ENCODE measurements around the gene CAVIN1. TPM values are rescaled to one million over a fixed set of nuclear protein-coding genes. Genes with fewer than 3 reads are reported as not detected.
A peak's percentile ranks its signal among the peaks of the same experiment; 100 is the strongest.

CAVIN1 gene
- total RNA-seq, 5 donors from 2014 or later (not counting 1 experiment from before 2014, with no cell fraction given): 0.83 to 2.3 (median 2.1) TPM

DNA sequence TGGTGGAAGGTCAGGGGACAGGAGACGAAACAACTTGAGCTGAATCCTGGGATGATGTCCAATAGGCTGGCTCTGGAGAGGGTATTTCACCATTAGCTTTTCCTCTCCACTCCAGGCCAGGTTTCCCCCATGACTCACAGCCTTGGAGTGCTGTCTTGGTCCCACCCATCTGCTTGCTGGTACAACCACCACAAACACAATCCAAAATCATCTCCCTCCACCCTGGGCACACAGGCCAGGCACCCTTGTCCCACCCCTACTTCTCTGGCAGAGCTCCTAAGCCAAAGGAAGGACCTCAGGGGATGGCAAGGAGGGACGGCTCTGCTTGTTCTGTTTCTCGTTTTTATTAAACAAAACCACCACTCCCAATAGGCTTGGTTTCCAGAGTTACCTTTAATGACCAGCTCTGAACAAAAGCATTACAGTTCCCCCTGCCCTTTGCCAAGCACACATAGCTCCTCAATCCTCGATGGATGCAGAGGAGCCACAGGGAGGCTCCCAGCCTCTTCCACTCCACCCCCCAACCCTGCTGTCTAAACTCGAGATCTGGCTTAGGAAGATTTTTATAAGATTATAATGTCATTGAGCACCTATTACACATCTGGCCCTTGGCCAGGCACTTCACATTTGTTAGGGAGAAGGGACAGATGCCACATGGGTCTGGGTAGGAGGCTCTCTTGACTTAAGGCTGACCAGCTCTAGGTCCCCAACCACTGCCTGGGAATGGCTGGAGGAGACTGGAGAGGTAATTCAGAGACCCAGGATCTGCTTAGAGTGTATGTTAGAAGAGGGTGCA lies 13.3 kb downstream of the CAVIN1 start:
- H3K27ac ChIP-seq (ENCODE audit: low read length): no peak overlapping the region
- H3K36me3 ChIP-seq (ENCODE audit: control insufficient read depth in 2 of 2, extremely low read depth in 1 of 2, insufficient read depth in 1 of 2, low read length in 1 of 2): no peaks in the 10 kb centered on the region
- peaks cover 14 to 21% of the 10 kb centered on the region in 2 experiments for H3K4me1 ChIP-seq (ENCODE audit: control insufficient read depth in 1 of 2, extremely low read depth in 1 of 2, insufficient read depth in 2 of 2, low read length in 2 of 2)
- ATAC-seq (replicated peaks in 1 of 4): no peak
- H3K9me3 ChIP-seq: no peaks in the 10 kb centered on the region
- no peaks in the 10 kb centered on the region for H3K9me3 Mint-ChIP-seq
- H3K27ac Mint-ChIP-seq: peak overlapping the region in 1 of 2 donors; percentile 11
- WGBS (ENCODE audit: insufficient coverage): 80% methylated on average over 1 of the region's 5 CpGs
- DNase-seq: no peak
- H3K27me3 Mint-ChIP-seq: no peaks in the 10 kb centered on the region
- POLR2A ChIA-PET: no interaction called here
- peaks cover 14 to 21% (median 19%) of the 10 kb centered on the region in 3 donors for H3K4me1 Mint-ChIP-seq
- H3K4me3 Mint-ChIP-seq: no peak overlapping the region
- H3K36me3 Mint-ChIP-seq: no peaks in the 10 kb centered on the region
- no peak overlapping the region for H3K4me3 ChIP-seq (ENCODE audit: control insufficient read depth in 1 of 2, extremely low read depth in 1 of 2, low read length in 1 of 2)
- H3K27me3 ChIP-seq (replicated peaks in 1 of 2; ENCODE audit: control insufficient read depth in 2 of 2, extremely low read depth in 1 of 2, insufficient read depth in 2 of 2, low read length in 1 of 2): peaks cover 0 to 9% of the 10 kb centered on the region in 2 experiments
- CTCF ChIA-PET: interaction anchor here in 1 of 2 donors (0.7 to 0.8 kb wide), 2 partner anchors 88 to 964 kb away, joined by 3 read pairs; no protein-coding TSS in a partner anchor

- no peak for ATAC-seq (replicated peaks in 1 of 4)
- peaks cover 7 to 15% (median 12%) of the 10 kb centered on the region in 3 donors for H3K4me1 Mint-ChIP-seq
- Histone ChIP-seq H3K27me3 (replicated peaks in 1 of 2; ENCODE audit: control insufficient read depth in 2 of 2, extremely low read depth in 1 of 2, insufficient read depth in 2 of 2, low read length in 1 of 2) (peaks cover 0 to 18% of the 10 kb centered on the region in 2 experiments), H3K4me1 (ENCODE audit: control insufficient read depth in 1 of 2, extremely low read depth in 1 of 2, insufficient read depth in 2 of 2, low read length in 2 of 2) (peaks cover 8 to 14% of the 10 kb centered on the region in 2 experiments), H3K4me3 (ENCODE audit: control insufficient read depth in 1 of 2, extremely low read depth in 1 of 2, low read length in 1 of 2) (no peak overlapping the region), H3K27ac (ENCODE audit: low read length) (no peak overlapping the region), H3K36me3 (ENCODE audit: control insufficient read depth in 2 of 2, extremely low read depth in 1 of 2, insufficient read depth in 1 of 2, low read length in 1 of 2) (no peaks in the 10 kb centered on the region), H3K9me3 (no peaks in the 10 kb centered on the region)
- H3K27me3 Mint-ChIP-seq: peaks cover 0 to 4% of the 10 kb centered on the region in 2 donors
- H3K27ac Mint-ChIP-seq: no peak overlapping the region
- no peaks in the 10 kb centered on the region for H3K36me3 Mint-ChIP-seq
- WGBS (ENCODE audit: insufficient coverage): no CpG with 5 or more reads among the region's 2 CpGs
- no peaks in the 10 kb centered on the region for H3K9me3 Mint-ChIP-seq
- POLR2A ChIA-PET: interaction anchor here (0.5 to 1.0 kb wide), 4 partner anchors 20 to 176 kb away, joined by 4 to 12 read pairs (median 7); partner anchors contain the start of gene STAT3 (in 1 of the 2)
- CTCF ChIA-PET: interaction anchor here (0.6 to 3.6 kb wide), 7 partner anchors 19 to 94 kb away, joined by 3 to 27 read pairs (median 9); partner anchors contain the start of gene STAT3 (in 1 of the 2)
- no peak for DNase-seq
- no peak overlapping the region for H3K4me3 Mint-ChIP-seq
Observed at GRCh38 chr17:42408061-42408460, 15.0 kb downstream of the CAVIN1 start.

- Histone ChIP-seq H3K9me3 (no peaks in the 10 kb centered on the region), H3K27ac (ENCODE audit: low read length) (no peak overlapping the region), H3K4me1 (ENCODE audit: control insufficient read depth in 1 of 2, extremely low read depth in 1 of 2, insufficient read depth in 2 of 2, low read length in 2 of 2) (peaks cover 9 to 14% of the 10 kb centered on the region in 2 experiments), H3K27me3 (replicated peaks in 1 of 2; ENCODE audit: control insufficient read depth in 2 of 2, extremely low read depth in 1 of 2, insufficient read depth in 2 of 2, low read length in 1 of 2) (peaks cover 0 to 23% of the 10 kb centered on the region in 2 experiments), H3K36me3 (ENCODE audit: control insufficient read depth in 2 of 2, extremely low read depth in 1 of 2, insufficient read depth in 1 of 2, low read length in 1 of 2) (no peaks in the 10 kb centered on the region), H3K4me3 (ENCODE audit: control insufficient read depth in 1 of 2, extremely low read depth in 1 of 2, low read length in 1 of 2) (no peak overlapping the region)
- no peak overlapping the region for H3K4me3 Mint-ChIP-seq
- peaks cover 0 to 4% of the 10 kb centered on the region in 2 donors for H3K27me3 Mint-ChIP-seq
- WGBS (ENCODE audit: insufficient coverage): 50% methylated on average over 1 of the region's 2 CpGs
- no peaks in the 10 kb centered on the region for H3K9me3 Mint-ChIP-seq
- peak in 34 of 35 experiments; percentile 39 to 81 (median 63) for DNase-seq
- ATAC-seq (replicated peaks in 1 of 4): peak; percentile 89 to 94 (median 90)
- H3K27ac Mint-ChIP-seq: peak overlapping the region; percentile 17 to 20
- ChIA-PET POLR2A (interaction anchor here in 1 of 2 donors (0.5 to 1.0 kb wide), 2 partner anchors 19 to 123 kb away, joined by 4 to 6 read pairs; partner anchors contain the start of gene STAT3), CTCF (interaction anchor here (0.6 to 3.6 kb wide), 13 partner anchors 18 to 157 kb away, joined by 3 to 27 read pairs (median 7); partner anchors contain the start of gene STAT3 (in 1 of the 2))
- H3K36me3 Mint-ChIP-seq: no peaks in the 10 kb centered on the region
- H3K4me1 Mint-ChIP-seq: peaks cover 7 to 15% (median 12%) of the 10 kb centered on the region in 3 donors
Observed at GRCh38 chr17:42407289-42407836, 15.7 kb downstream of the CAVIN1 start.

DNA sequence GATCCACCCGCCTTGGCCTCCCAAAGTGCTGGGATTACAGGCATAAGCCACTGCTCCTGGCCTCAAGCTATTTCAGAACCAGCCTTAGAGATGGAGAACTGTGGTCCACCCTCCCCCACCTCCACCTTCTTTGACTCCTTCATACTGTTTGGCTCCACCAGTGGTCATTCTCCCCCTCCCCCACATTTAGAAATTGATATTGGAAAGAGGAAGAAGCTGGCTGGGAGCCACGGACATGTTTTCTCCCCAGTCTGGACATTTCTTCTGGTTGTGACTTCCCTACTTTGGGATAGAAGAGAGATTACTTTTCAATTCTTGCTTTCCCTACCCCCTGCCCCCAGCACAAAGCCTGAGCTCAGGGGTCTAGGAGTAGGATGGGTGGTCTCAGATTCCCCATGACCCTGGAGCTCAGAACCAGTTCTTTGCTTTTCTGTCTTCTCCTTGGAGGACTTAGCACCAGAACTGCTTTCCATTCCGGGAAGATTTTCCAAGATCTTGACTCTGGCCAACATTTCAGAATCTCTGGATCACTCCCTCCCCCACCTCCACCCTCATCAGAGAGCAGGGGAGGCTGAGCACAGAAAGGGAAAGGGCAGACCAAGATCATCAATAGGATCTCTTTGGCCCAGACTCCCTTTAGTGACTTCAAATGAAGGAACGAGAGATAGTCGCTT lies 16.3 kb downstream of the CAVIN1 start:
- Histone ChIP-seq H3K36me3 (ENCODE audit: control insufficient read depth in 2 of 2, extremely low read depth in 1 of 2, insufficient read depth in 1 of 2, low read length in 1 of 2) (no peaks in the 10 kb centered on the region), H3K27me3 (replicated peaks in 1 of 2; ENCODE audit: control insufficient read depth in 2 of 2, extremely low read depth in 1 of 2, insufficient read depth in 2 of 2, low read length in 1 of 2) (peaks cover 0 to 20% of the 10 kb centered on the region in 2 experiments), H3K27ac (ENCODE audit: low read length) (no peak overlapping the region), H3K9me3 (no peaks in the 10 kb centered on the region), H3K4me1 (ENCODE audit: control insufficient read depth in 1 of 2, extremely low read depth in 1 of 2, insufficient read depth in 2 of 2, low read length in 2 of 2) (peaks cover 9 to 14% of the 10 kb centered on the region in 2 experiments), H3K4me3 (ENCODE audit: control insufficient read depth in 1 of 2, extremely low read depth in 1 of 2, low read length in 1 of 2) (no peak overlapping the region)
- Mint-ChIP-seq H3K4me3 (no peak overlapping the region), H3K27ac (peak overlapping the region in 1 of 2 donors; percentile 22), H3K36me3 (no peaks in the 10 kb centered on the region), H3K9me3 (no peaks in the 10 kb centered on the region), H3K27me3 (peaks cover 0 to 4% of the 10 kb centered on the region in 2 donors), H3K4me1 (peaks cover 7 to 15% (median 12%) of the 10 kb centered on the region in 3 donors)
- POLR2A ChIA-PET: interaction anchor here in 1 of 2 donors (0.9 to 1.1 kb wide), 3 partner anchors 18 to 84 kb away, joined by 3 to 9 read pairs (median 4); partner anchors contain the start of gene STAT3
- no peak for DNase-seq
- WGBS (ENCODE audit: insufficient coverage): 94% methylated on average over 3 of the region's 5 CpGs
- CTCF ChIA-PET: interaction anchor here (0.6 to 3.6 kb wide), 22 partner anchors 8 to 184 kb away, joined by 3 to 27 read pairs (median 4); partner anchors contain the start of gene STAT3 (in 1 of the 2)
- no peak for ATAC-seq (replicated peaks in 1 of 4)

- Mint-ChIP-seq H3K36me3 (no peaks in the 10 kb centered on the region), H3K4me1 (peaks cover 7 to 15% (median 12%) of the 10 kb centered on the region in 3 donors), H3K27ac (no peak overlapping the region), H3K4me3 (no peak overlapping the region), H3K27me3 (peaks cover 0 to 4% of the 10 kb centered on the region in 2 donors), H3K9me3 (no peaks in the 10 kb centered on the region)
- POLR2A ChIA-PET: interaction anchor here (0.5 to 1.1 kb wide), 3 partner anchors 17 to 86 kb away, joined by 3 to 9 read pairs (median 4); partner anchors contain the start of gene STAT3 (in 1 of the 2)
- H3K27ac ChIP-seq (ENCODE audit: low read length): no peak overlapping the region
- H3K27me3 ChIP-seq (replicated peaks in 1 of 2; ENCODE audit: control insufficient read depth in 2 of 2, extremely low read depth in 1 of 2, insufficient read depth in 2 of 2, low read length in 1 of 2): peaks cover 0 to 19% of the 10 kb centered on the region in 2 experiments
- peaks cover 9 to 14% of the 10 kb centered on the region in 2 experiments for H3K4me1 ChIP-seq (ENCODE audit: control insufficient read depth in 1 of 2, extremely low read depth in 1 of 2, insufficient read depth in 2 of 2, low read length in 2 of 2)
- H3K9me3 ChIP-seq: no peaks in the 10 kb centered on the region
- H3K4me3 ChIP-seq (ENCODE audit: control insufficient read depth in 1 of 2, extremely low read depth in 1 of 2, low read length in 1 of 2): no peak overlapping the region
- ATAC-seq (replicated peaks in 1 of 4): peak; percentile 75 to 84 (median 80)
- peak; percentile 61 to 88 (median 80) for DNase-seq
- CTCF ChIA-PET: interaction anchor here (0.6 to 3.6 kb wide), 22 partner anchors 8 to 287 kb away, joined by 3 to 27 read pairs (median 6); partner anchors contain the start of gene STAT3 (in 1 of the 2)
- whole genome bisulfite sequencing (ENCODE audit: insufficient coverage): 64% methylated on average over 12 of the region's 26 CpGs
- no peaks in the 10 kb centered on the region for H3K36me3 ChIP-seq (ENCODE audit: control insufficient read depth in 2 of 2, extremely low read depth in 1 of 2, insufficient read depth in 1 of 2, low read length in 1 of 2)
Observed at GRCh38 chr17:42405963-42406495, 17.0 kb downstream of the CAVIN1 start.
